ENCODE measurements around the gene FJX1.
"Not testable (repeated sequence)": the region's sequence is repeated elsewhere in the genome, so short reads cannot be mapped to it uniquely, and the experiment has no call there.

Gene FJX1

DNA sequence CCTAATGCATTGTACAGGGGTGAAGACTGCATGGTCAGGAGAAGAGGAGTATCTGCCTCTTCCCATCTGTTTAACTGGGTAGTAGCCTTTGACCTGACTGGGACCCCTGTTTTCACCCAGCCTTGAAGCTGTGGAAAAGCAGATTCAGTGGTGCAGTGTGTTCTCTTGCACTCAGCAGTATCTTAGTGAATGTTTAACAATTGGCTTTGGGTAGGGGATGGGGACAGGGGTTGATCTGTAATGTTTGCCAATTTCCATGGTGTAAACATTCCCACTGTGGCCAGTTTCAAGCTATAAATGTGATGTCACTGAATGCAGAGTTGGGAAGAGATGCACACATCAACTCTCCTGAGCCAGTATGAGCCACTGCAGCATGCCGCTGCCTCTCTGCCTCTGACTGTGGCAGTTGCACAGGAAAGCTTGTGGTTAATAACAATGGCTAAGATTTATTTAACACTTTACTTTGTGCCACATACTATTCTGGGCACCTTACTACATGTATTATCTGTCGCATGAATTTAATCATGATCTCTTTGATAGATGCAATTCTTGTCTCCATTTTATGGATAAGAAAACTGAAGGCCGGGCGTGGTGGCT is 15.7 kb downstream of the FJX1 start:
- DNase-seq, result no peak

DNA sequence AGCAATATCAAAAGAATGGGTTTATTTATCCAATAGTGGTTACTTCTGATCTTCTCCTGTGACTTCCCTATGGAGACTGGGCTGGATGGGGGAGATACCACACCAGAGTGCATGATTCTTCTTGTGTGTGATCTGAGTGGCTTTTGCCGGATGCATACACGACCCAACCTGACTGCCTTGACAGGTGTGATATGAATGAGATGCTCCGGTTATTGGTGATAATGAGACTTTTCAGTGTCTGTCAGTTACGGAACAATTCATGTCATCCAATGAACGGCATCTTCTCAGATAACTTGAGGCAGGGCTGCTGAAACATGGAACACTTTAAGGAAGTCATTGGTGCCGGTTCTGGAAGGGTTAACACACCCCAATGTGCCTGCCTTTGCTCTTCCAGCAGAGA is 17.7 kb downstream of the FJX1 start:
- no peak for DNase-seq

DNA sequence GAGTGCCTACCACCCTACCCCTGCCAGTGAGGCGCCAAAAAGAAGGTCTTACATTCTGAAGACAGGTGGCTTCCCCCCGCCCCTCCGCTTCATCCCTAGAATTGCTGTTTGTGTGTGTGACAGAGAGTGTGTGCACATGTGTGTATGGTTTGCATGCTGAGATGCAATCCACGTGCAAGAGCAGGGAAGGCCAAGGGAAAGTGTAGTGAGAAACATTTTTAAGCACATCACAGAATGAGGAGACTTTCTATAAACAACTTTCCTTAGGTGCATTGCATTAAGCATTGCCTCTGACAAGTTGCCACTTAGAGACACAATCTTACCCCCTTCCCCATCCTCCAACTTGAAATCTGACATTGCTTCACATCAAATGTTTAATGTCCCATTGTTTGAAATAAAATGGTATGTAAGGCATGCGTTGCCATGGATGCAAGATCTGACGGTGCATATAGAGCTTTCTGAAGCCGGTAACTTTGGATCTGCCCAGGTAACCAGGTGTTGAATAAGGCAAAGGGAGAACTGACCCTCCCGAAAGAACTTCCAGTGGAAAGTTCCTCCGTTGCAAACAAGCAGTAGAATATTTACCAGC is 21.4 kb downstream of the FJX1 start:
- no peak for DNase-seq

DNA sequence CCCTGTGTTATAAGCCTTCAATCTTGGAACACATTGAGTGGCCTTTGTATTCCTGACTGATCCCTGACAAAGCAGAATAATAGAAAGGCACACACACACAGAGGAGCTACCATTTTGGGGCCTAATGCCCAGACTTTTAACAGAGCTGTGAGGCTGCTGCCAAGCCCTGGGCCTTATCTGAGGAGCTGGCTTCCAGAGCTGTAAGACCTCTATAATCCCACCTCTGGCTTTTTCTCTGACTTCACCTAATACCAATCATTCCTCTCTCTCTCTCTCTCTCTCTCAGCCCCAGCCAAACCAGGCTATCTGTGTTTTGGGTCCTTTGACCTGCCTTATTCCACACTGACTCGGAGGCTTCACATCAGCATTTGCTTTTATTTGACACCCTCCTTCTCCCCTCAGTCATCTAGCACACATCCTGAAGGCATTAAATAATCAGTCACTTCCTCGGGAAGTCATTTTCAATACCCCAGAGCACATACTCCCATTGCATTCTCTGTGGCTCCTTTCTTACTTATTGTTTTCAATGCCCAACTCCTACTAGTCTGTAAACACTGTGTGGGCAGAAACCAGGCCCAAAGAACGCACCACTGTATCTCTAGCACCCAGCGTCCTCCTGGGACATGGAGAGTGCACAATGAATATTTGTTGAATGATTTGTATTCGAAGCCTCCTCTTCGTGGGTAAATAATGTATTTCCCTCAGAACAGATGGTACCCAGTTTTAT is 23.1 kb downstream of the FJX1 start:
- no peak for DNase-seq

DNA sequence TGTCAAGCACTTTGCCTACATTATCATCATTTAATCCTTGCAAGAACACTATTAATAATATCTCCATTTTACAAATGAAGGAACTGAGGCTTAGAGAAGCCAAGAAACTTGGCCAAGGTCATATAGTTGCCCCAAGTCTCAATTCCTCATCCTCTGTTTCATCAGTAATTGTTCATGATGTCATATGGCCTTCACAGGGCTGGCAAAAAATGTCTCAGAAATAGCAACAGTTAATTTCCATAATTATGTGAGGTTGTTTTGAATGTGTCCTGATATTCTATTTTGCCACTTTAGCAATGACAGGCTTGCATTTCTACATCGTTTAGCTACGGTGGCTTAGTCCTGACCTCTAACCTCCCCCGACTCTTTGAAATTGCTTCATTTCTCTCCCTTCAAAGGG is 23.7 kb downstream of the FJX1 start:
- DNase-seq, result no peak

DNA sequence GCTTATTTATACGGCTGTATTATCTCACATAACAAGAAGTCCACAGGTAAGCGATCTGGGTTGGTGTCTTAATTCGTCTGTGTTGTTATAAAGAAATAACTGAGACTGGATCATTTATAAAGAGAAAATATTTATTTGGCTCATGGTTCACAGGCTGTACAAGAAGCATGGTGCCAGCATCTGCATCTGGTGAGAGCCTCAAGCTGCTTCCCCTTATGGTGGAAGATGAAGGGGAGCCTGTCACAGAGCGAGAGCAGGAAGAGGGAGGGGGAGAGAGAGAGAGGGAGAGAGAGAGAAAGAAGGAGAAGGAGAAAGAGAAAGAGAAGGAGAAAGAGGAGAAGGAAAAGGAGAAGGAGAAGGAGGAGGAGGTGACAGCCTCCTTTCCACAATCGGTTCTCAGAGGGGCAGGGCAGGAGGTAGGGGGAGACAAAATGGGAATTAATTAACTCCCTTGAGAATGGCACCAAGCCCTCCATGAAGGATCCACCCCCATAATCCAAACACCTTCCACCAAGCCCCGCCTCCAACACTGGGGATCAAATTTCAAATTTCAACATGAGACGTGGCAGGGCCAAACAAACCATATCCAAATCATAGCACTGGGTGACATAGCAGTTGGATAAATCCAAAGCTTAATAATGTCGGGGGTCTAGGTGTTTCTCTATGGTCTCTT is 29.3 kb downstream of the FJX1 start:
- DNase-seq, result no peak

DNA sequence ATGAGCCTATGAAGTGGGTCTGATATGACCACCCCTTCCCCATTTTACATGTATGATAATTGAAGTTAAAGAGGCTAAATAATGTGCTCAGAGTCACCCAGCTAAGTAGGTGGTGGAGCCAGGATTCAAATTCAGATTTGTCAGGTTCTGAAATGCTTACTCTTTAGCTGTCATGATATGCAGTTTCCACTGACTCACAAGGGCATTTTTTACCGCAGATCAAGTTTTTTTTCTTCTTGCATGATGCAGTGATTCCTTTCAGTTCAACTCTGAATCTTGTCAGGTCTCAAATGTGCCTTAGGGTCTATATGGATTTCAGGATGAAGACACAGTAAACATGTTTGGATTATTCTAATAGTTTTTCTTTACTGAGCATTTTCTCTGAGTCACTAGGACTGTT is 31.7 kb downstream of the FJX1 start:
- no peak for DNase-seq

DNA sequence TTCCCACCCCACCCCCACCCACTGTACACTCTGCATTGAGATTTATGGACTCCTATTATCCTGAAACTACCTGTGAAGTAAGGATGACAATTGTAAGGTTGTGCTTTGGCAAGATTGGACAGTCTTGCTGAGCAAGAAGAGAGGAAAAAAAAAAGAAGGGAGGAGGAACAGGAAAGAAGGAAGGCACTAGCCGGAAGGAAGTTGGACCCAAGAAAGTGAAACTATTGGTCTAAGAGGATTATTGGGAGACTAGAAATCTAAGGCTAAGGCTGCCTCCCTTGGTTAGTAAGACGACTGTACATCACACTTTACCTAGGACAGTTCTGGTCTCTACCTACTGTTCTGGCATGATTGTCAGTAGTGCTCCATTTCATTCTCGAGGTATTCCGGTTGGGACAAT is 32.2 kb downstream of the FJX1 start:
- DNase-seq, result no peak

DNA sequence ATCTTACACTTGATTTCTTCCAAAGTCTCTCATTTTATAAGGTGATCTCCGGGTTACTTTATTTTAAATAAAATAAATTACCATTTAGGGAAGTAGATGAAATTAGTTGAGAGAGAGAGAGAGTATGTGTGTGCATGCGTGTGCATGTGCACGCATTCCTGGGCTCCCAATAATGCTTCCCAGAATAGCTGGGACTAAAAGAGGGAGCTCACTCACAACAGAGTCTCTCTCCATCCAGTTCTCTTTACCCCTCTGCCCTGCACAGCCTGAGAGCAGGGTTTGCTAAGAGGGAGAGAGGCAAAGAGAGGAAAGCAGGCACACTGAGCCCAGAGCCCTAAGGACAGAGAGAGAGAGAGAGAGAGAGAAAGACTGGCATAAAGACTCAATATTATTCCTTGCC is 33.0 kb downstream of the FJX1 start:
- DNase-seq, result no peak

DNA sequence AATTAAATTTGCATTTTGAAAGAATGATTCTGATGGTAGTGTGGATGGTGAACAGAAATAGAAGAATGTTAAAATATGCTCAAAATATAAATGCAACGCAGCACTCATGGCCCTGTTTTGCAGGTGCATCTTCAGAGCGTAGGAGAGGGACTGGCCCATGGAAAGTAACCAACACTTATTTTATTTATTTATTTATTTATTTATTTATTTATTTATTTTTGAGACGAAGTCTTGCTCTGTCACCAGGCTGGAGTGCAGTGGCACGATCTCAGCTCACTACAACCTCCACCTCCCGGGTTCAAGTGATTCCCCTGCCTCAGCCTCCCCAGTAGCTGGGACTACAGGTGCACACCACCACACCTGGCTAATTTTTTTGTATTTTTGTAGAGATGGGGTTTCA is 34.5 kb downstream of the FJX1 start:
- not testable (repeated sequence) for DNase-seq

DNA sequence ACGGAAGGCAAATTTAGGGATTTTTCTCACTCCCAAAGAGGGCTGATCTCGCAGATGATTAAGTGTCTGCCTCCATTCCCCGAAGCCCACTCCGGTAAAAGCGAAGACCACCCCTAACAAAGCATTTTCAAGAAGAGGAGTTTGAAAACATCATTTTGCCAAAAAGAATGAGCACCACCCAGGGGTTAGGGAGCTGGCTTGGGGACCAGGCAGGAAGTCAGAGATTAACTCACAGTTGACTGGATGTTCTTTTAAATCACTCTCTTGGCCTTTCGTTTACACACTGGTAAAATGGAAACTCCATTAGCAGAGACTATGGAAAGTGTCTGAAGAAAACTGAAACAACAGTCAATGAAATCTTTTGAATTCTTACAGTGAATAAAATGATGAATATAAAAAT is 36.5 kb downstream of the FJX1 start:
- no peak for DNase-seq

DNA sequence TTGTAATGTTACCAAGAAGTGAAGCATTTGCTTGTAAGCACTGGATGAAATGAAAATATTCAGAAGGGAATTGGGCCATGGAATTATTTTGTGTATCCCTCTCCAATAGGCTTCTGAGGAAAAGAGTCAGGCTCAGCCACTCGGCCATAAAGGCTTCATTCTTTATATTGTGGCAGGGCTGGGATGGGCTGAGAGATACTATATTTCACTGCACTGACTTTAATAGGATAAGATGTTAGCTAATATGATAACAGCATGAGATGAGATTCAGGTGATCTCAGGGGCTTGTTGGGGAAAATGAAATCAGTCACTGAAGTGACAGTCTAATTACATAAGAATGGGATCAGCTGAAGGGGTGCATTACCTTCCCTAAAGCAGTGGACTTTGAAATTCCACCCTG is 37.0 kb downstream of the FJX1 start:
- no peak for DNase-seq

DNA sequence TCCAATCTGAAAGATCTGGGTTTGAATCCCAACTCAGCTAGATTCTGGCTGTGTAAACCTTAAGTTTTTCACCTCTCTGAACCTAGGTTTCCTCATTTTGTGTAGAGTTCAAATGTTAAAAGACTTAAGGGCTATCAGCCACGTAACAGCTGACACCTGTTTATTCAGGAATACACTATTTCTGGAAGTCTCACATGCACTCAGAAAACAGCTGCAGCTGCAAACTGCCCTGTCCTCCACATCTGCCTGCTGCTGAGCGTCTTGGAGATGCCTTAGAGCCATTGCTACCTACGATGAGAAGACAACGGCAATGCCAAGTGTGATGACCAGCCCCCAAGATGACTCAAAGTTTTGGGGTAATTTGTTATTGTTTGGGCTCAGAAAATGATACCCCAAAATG is 37.6 kb downstream of the FJX1 start:
- DNase-seq, result no peak

DNA sequence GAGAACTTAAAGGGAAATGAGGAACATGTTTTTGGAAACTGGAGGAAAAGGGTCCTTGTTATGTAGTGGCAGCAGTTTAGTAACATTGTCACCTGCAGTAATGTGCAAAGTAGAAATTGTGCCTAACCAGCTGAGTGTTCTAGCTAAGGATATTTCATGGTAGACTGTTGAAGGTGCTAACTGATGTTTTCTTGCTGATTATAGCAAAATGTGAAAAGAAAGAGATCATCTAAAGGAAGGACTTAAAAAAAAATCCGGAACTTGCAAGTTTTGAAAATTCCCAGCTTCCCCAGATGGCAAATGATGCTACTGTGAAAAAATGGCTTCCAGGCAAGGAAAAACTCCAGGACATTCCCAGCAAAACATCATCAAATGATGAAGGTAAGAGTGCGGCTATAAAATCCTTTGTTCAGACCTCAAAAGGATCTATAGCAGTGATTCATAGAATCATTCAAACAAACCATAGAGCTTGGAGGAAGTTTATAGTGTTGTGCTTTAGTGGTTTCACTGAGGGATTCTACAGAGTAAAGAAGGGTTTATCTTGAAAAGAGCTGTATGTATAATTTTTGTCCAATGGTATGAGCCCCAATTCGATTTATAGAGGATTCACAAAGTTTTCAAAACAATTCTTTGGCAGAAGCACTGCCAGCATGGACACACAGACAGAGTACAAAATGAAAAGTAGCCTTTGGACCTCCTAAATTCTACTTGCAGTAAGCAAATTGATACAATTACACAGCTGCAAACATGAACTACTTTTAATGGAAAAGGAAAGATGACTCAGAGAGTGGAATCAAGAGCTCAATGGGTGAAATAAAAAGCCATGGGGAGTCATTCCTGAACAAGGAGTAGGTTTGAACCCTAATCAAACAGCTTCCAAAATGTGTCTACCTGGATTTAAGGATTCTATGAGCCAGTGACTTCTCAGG is 40.0 kb downstream of the FJX1 start:
- DNase-seq, result no peak

DNA sequence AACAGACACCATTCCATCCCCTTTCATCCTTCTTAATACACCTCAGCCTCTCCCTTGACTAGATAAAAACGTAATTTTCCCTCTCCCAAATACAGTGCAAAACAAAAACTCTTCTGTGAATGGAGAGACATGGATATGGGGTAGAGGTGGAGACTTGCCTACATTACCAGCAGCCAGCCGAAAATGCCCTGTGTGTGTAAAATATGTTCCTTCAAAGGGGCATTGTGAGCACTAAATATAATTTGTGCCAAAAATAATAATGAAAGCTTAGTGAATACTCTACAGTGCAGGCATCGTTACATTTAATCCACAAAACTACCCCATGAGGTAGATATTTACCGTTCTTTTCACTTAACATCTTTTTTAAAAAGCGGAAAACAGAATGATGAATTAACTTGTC is 43.3 kb downstream of the FJX1 start:
- DNase-seq, result no peak

DNA sequence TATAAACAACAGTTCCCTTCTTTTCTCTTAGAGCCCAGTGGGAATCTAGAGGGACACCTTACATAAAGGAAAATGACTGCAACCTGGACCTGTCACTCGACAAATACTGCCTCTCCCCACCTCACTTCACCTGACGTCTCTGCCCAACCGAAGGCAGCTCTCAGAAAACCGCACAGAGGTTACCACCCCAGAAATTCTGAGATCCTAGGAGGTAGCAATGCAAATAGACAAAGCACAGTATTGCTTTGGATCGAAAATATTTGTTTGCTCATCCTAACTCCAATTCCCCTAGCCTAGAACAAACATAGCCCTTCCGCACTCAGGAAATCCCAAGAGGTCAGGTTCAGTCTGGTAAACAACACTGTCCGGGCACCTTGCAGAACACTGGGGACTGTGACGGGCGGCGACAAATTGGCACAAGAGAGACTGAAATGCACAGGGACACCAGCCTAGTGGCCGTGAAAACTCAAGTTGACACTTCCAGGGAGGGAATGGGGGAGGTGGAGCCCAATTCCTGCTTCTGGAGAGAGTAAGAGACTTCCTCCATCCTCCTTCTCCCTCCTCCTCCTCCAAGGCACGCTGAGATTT is 43.9 kb downstream of the FJX1 start:
- no peak for DNase-seq

DNA sequence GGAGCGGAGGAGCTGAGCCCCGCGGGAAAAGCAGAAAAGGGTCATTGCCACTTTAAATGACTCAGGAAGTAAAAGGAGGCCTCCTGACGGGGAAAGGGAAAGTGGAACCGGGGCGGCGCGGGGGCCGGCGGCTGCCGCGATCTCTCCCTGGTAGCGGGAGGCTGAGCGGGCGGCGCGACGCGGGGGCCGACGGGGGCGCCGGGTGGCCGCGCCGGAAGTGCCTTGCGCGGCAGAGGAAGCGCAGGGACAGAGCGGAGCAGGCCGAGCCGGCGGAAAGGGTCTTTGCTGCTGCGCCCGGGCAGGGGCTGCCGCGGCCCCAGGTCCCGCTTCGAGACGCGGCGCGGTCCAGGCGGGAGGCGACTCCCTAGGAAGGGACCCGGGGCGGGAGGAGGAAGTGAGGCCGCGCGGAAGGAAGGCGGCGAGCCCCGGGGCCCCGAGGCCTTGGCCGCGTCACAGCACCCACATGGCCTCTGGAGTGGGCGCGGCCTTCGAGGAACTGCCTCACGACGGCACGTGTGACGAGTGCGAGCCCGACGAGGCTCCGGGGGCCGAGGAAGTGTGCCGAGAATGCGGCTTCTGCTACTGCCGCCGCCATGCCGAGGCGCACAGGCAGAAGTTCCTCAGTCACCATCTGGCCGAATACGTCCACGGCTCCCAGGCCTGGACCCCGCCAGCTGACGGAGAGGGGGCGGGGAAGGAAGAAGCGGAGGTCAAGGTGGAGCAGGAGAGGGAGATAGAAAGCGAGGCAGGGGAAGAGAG is 44.6 kb downstream of the FJX1 start, which contains the start of gene TRIM44:
Gene TRIM44, plus strand, starts transcription at position 127 of the 759 bp plus-strand sequence. Its CDS starts 337 bp downstream, at position 464.
- peak; percentile 87 to 91 for DNase-seq

DNA sequence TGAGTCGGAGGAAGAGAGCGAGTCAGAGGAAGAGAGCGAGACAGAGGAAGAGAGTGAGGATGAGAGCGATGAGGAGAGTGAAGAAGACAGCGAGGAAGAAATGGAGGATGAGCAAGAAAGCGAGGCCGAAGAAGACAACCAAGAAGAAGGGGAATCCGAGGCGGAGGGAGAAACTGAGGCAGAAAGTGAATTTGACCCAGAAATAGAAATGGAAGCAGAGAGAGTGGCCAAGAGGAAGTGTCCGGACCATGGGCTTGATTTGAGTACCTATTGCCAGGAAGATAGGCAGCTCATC is 45.1 kb downstream of the FJX1 start:
- DNase-seq, result no peak

DNA sequence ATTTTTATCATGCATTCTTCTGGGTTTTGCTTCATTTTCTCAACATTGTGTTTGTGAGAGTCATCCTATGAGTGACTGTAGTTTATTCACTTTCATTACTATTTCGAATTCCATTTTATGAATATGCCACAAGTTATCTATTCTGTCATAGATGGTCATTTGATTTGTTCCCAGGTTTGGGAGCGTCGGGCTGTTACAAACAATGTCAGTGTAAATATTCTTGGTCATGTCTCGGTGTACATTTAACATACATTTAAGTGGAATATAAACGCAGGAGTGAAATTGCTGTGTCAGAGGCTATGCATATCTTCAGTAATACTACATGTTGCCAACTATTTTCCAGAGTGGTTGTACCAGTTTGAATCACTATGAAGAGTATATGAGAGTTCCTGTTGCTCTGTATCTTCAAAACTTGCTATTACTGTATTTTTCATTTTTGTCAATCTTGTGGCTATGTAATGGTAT is 46.7 kb downstream of the FJX1 start:
- DNase-seq, result no peak

DNA sequence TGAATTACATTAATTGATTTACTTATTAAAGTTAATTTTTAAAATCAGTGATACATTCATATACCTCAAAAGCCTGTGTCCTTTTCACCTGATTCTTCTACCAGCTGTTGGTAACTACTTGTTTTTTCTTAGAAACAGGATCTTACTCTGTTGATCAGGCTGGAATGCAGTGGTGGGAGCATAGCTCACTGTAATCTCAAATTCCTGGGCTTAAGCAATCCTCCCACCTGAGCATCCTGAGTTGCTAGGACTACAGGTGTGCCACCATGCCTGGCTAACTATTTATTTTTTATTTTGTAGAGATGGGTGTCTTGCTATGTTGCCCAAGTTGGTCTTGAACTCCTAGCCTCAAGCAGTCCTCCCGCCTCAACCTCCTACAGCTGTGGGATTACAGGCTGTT is 49.0 kb downstream of the FJX1 start:
- no peak for DNase-seq

DNA sequence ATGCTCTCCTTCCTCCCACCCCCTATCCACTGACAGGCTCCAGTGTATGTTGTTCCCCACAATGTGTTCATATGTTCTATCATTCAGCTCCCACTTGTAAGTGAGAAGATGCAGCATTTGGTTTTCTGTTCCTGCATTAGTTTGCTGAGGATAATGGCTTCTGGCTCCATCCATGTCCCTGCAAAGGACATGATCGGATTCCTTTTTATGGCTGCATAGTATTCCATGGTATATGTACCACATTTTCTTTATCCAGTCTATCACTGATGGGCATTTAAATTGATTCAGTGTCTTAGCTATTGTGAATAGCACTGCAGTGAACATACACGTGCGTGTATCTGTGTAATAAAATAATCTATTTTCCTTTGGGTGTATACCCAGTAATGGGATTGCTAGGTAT is 50.1 kb downstream of the FJX1 start:
- DNase-seq, result not testable (repeated sequence)

Data from inflammatory macrophage (primary cell).